NCI-H128 (cell line): ENCODE data around the gene ANKRD34B.

Experiments used
- DNase-seq: peaks from one replicate; lab custom pipeline; 2025; ENCODE audit not compliant: unreplicated experiment; lab: John Stamatoyannopoulos, UW

The ANKRD34B gene

DNA sequence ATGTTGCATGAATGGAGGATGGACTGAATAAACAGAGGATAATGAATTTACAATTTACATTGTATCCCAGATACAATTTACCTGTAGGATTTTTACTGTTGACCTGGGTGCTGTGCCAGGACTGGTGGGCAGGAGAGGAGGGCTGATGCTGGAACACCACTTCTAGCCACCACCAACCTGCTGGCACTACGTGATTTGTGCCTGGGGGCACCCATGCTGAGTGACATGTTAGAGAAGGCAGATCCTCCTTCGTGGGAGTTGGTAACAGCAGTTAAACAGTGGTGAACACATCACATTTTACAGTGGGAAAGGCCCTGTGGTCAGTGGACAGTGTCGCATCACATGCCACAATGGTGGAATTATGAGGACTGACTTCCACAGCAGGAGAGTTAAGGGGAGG lies 3.0 kb upstream of the ANKRD34B start:
- no peak for DNase-seq

DNA sequence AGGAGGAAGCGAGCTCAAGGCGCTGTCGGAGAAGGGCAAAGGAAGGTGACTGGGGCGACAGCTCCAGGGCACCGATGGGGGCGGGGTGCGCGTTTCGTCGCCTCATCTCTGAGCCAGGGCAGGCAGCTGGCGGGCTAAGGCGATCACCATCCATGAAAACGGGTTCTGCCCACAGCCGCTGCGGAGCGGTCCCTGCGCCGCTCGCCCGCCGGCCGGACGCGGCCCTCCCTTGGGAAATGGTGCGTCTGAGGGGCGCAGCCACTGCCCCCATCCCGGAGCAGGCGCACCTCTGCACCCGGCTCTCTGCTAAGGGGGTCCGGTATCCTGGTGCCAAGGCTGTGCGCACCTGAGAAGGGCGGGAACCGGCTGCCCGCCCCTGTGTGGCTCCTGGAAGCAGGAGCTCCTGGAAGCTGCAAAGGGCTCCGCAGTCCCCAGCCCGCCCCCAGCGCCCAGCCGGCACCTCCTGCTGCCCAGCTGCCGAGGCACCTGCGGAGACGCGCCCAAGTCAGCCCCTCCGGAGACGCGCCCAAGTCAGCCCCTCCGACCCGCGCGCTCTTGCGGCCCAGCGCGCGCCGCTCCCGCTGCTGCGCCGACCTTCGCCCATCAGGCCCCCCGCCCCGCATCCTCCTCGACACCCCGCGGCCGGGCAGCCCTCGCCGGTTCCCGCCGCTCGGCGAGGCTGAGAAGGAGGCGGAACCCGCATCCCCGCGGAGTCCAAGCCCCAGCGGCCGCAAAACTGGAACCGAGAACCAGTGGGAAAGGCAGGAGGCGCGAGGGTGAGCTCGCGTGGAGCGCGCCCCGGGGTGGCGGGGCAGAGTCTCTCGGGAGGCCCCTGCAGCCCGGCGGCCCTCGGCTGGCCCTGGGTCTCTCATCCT lies 757 bp downstream of the ANKRD34B start:
- DNase-seq = no peak

DNA sequence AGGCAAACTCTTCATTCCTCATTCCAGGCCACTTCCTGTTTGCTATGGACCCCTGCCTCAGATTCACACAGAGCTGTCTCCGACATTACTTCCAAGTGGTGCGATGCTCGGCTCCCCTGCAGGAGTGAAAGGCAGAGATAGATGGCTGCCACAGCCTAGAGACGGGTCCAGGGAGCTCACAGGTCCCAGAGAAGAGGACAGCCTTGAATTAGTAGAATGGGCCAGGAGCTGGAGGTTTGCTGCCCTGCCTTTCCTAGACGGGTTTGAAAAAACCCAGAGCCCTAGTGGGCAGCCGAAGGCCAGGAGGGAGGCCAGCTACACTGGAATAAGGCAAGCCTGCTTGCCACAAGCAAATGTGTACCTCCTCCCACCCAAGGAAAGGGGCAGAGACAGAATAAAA lies 1.8 kb downstream of the ANKRD34B start:
- DNase-seq = no peak

DNA sequence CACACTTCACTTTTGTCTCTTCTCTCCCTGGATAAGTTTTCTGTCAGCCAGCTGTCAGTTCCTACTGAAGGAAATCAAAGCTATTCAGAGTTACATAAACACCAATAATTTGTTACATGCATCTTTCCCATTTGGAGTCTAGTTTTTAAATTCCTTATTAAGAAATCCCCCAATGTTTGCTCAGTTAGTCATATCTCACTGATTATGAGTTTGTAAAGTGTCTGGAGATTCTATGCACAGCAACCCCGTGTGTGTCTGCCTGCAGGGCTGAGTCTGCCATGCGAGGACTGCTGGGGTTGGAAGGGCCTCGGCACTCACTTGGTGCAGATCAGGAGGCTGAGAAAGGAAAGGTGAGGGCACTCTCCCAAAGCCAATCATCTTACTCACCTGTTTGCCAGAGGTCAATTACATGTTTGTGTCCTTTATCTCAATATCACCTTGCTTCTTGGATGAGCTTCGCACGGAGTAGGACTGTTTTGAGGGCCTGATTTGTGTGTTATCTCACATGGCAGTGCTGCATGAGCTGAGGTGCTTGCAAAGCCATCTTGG lies 3.3 kb downstream of the ANKRD34B start:
- DNase-seq = no peak

DNA sequence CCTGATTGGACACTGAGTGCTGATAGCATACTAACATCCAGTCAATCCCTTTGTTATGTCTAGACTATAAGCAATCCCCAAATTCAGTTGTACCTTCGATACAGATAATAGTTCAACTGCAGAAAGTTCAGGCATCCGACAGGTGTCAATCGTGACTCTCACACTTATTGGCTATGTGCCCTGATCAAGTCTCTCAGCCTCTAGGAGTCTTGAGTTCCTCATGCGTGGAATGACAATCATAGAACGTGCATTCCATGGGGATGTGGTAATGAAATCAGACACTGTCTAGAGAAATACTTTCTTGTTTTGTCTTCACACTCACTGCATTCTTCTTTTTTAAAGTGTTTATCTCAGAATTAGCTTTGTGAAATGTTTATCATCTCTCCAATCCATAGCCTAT lies 4.8 kb downstream of the ANKRD34B start:
- DNase-seq = no peak

DNA sequence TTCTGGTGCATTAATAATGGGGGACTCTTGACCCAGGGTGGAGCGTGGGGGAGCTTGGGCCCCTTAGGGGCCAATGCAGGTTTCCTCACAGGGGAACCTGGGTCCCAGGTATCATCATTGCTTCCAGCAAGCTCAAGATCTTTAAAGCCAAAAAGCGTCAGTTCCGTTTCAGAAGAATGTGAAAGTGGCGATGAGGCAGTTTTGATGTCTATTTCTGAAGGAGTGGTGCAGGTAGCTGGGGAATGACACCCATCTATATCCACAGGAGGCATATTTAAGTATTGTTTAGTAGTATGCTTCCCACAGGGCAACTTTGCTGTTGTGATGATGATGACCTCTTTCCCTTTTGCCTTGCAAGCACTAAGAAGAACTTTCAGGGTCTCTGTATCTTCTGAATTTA lies 10.8 kb downstream of the ANKRD34B start:
- DNase-seq = no peak

DNA sequence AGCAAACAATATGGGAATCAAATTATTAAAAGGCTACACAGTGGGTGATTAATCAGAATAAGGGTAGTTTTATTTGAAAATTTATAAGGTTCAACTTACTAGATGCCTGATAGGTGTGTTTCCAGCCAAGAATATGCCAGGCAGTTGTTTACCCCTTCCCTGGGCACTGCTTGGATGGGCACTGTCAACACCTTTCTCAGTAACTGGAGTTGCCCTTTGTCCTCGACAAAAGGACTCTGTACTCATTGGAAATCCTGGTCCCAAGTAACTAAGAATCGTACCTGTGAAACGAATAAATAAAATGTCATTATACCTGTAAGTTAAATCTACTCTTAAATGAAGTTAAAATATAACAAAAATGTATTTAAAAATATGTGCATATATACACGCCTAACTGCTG lies 15.0 kb downstream of the ANKRD34B start:
- no peak for DNase-seq

DNA sequence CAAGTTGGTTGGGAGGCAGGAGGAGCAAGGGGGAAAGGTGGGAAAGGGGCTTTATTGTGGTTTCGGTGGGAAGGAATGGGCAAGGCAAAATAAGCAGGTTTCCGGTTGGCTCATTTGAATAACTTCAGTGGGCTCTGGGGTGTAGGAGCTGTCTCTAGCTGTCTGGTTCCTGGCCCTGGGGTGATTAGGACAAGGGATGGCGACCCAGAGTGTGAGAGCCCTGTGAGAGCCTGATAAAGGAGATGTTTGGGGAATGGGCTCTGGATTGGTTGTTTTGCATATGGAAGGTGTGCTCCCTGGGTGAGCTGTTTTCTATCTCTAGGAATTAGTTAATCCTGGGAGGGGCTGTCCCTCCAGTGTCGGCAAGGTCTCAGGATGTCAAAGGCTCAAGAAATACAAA lies 15.4 kb downstream of the ANKRD34B start:
- no peak for DNase-seq

DNA sequence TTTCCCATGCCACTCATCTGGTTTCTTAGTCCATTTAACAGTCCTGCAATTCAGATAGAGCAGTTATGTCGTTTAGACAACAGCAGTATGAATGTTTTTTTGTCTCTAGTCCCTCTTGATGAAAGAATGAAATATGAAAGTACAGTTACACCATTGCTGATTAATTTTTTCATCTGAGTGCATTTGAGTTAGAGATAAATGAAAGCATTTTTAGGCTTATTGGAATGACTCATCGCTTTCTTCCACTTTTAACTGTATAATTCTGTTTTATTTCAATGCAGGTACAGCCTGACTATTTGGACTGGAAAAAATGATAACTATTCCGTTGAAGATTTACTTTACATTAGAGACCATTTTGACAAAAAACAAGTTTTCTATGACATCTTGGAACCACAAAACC lies 28.7 kb downstream of the ANKRD34B start:
- DNase-seq = no peak

DNA sequence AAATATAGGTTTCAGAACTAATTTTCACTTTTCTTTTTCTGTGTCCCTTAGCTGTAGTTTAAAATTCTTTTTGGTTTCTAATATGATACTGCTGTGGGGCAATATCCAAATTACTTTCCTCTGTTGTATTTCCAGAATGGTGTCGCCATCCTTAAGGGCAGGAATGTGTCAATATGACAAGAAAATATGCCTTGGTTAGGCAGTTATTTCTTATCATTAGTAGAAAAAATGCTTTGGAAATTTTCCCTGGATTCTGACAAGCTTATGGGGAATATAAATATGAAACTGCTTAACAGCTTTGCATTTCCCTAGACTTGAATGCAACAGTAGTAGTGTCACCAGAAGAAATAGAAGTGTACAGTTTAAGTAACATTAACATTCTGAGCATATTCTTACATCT lies 29.4 kb downstream of the ANKRD34B start:
- DNase-seq = no peak

DNA sequence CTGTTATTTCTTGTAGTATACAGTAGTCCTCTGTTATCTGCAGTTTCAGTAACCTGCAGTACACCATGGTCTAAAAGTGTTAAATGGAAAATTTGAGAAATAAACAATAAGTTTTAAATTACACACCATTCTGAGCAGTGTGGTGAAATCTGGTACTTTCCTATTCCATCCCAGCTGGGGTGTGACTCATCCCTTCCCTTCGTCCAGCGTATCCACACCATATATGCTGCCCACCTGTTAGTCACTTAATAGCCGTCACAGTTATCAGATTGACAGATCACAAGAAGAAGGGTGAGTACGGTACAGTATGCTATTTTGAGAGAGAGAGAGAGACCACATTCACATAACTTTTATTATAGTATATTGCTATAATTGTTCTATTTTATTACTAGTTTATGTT lies 53.3 kb downstream of the ANKRD34B start:
- no peak for DNase-seq

DNA sequence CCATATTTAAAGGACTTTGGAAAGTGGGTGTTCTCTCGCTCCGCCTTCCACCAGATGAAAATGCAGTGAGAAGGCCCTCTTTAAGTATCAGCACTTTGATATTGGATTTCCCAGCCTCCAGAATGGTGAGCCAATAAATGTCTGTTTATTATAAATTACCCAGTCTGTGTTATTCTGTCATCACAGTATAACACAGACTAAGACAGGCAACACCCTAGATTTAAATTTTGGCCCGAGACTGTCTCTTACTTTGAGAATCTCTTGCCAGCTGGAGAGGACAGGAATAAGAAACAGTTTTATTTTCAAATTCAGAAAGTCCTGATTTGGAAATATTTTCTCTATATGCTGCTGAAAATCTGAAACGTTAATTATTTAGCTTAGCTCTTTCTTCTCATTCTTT lies 60.7 kb downstream of the ANKRD34B start:
- no peak for DNase-seq

DNA sequence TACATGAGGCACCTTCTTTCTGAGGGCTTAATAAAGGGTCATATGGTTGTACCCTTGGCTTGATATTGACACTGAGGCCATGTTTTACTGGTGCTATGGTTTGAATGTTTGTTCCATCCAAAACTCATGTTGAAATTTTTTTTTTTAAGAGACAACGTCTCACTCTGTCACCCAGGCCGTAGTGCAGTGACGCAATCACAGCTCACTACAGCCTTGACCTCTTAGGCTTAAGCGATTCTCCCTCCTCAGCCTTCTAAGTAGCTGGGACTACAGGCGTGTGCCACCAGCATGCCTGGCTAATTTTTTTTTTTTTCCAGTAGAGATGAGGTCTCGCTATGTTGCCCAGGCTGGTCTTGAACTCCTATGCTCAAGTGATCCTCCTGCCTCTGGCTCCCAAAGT lies 61.2 kb downstream of the ANKRD34B start:
- no peak for DNase-seq

DNA sequence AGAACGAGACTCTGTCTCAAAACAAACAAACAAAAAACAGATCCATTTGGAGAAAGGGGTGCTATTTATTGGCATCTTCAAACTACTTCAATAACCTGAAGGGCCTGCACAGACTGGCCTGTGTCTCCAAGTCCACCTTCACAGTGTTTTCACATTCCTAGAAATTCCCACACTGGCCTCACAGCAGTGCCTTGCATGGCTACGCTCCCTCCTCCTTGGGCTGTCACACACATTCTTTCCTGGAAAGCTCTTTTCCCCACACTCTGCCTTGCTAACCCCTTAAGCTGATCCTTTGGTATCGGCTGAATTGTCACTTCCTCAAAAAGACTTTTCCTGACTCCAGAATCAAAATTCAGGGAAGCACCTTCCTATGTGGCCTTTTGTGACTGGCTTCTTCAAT lies 62.4 kb downstream of the ANKRD34B start:
- DNase-seq = no peak
